Hematopoietic multipotent progenitor cell (in vitro differentiated cells): ENCODE measurements around the gene PRKCZ. TPM values are rescaled to one million over a fixed set of nuclear protein-coding genes. Genes with fewer than 3 reads are reported as not detected.
A peak's percentile ranks its signal among the peaks of the same experiment; 100 is the strongest.

Source experiments
- DNase-seq, 3 donors: peaks; one replicate each; pipeline ENCODE4 v3.0.0-alpha.2; 2011 to 2015; ENCODE audit warnings: low read depth in 2 of 3, low spot score in 2 of 3
- total RNA-seq: library from RNA; depleted of rRNA; stranded (reverse); fragments of >200 nt; gene quantifications from one replicate; pipeline ENCODE4 v1.2.3, GENCODE V29; 2012

The PRKCZ gene
- total RNA-seq, 1 donor, result 24.8 TPM

DNA sequence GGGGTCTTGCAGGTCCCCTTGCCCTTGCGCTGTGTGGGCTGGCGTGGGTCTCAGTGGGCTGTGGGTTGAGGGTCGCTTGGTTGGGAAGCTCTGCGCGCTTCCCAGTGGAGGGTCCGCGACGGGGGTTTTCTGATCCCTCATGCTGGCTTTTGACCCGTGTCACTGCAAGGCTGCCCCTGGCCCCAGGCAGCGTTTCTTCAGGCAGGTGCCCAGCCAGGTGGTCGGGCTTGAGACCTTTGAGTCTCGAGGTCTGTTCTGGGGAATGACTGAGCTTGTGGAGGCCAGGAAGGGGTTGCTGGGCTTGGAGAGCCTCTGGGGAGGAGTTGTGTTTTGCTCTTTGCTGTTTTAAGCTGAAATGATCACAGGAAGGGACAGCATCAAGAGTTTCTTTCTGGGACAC, 183.3 kb downstream of the PRKCZ start:
- no peak for DNase-seq

DNA sequence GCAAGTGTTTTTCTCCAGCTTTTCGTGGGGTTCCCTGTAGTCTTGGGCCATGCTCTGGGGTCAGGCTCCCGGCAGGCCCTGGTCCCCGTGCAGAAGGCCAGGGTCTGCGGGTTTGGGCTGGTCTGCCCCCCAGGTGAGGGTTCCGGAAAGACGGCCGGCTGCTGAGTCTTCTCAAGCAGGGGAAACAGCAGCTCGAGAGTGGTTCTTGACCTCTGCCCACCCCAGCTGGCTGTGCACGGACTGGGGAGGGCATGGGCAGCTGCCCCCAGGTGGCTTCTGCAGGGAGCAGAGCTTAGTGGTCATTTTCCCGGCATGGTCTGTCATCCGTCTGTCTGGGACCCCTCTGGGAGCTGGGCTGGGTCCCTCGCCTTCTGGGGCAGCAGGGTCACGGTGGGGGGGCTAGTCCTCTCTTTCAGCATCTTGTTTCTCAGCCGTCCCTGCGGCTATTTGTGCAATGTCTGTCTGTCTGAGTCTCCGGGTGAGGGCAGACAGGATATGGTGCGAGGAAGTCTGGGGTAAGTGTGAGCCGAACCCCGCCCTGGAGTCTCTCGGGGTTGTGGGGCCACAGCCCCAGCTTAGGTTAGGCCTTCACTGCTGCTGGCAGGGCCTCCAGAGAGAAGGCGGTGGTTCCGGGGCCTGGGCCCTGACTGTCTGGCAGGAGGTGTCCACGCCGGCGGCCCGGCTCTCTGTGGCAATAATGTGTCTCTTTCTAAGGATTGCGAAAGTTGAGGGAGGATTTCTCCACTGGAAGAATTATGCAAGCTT, 184.0 kb downstream of the PRKCZ start:
- DNase-seq, result peak in 2 of 3 donors; percentile 68 to 76

DNA sequence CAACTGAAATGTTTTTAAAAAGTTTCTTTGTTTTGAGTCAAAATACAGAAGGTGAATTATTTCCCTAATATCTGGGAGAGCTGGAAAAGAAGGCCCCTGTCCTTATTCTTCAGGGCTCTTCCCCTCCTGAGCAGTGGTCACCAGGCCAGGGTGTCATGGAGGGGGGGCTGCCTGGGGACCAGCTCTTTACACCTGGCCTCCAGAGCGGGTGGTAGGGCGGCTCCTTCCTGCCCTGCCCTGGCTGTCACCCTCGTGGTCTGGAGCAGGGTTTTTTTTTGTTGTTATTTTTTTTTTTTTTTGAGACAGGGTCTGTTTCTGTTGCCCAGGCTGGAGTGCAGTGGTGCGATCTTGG, 184.5 kb downstream of the PRKCZ start:
- DNase-seq, result no peak

Other genes starting within 250 kb of the PRKCZ start
- 106 TPM for gene GNB1, start 159.3 kb upstream of the PRKCZ start, total RNA-seq
- 0.27 TPM for gene CALML6, start 135.2 kb upstream of the PRKCZ start, total RNA-seq
- 0.27 TPM for gene TMEM52, start 131.1 kb upstream of the PRKCZ start, total RNA-seq
- not detected for gene CFAP74, start 46.6 kb upstream of the PRKCZ start, total RNA-seq
- gene GABRD, start 31.1 kb upstream of the PRKCZ start, total RNA-seq, result 0.27 TPM
- 24.8 TPM for gene FAAP20, start 144.4 kb downstream of the PRKCZ start, total RNA-seq
- gene SKI, start 177.9 kb downstream of the PRKCZ start, total RNA-seq, result 25.3 TPM